ENCODE results near the gene AAK1.

GRCh38 chr2:69422198-69422597 is 221.3 kb downstream of the AAK1 start:
- TF ChIP-seq CTCF (IDR thresholded peaks at IDR 0.05): no peak
- no peak for TF ChIP-seq POLR2A (IDR thresholded peaks at IDR 0.05)
- no peak for TF ChIP-seq POLR2AphosphoS5 (IDR thresholded peaks at IDR 0.05; ENCODE audit: insufficient read depth in 1 of 2, low read depth in 1 of 2)
